Neuron (in vitro differentiated cells): Measurements from ENCODE around the gene COX7A2L.

ENCODE experiments used
- H2AFZ ChIP-seq: one replicate; pipeline ENCODE4 v1.6.1; 2013; ENCODE audit warnings: low read depth, mild to moderate bottlenecking, inconsistent platforms, low read length, moderate library complexity
- H3K27me3 ChIP-seq: one replicate; pipeline ENCODE4 v1.6.1; 2013; ENCODE audit warnings: low read length; ENCODE audit not compliant: insufficient read depth
- H3K36me3 ChIP-seq: one replicate; pipeline ENCODE4 v1.6.1; 2013; ENCODE audit warnings: low read length; ENCODE audit not compliant: insufficient read depth
- H3K4me1 ChIP-seq: one replicate; pipeline ENCODE4 v1.6.1; 2013; ENCODE audit warnings: low read length; ENCODE audit not compliant: insufficient read depth
- H3K4me3 ChIP-seq: 2 replicates; pipeline ENCODE4 v1.5.1; 2013; ENCODE audit warnings: mild to moderate bottlenecking, low read length, moderate library complexity
- H3K9me3 ChIP-seq: one replicate; pipeline ENCODE4 v1.6.1; 2013; ENCODE audit warnings: low read length

The COX7A2L gene

DNA sequence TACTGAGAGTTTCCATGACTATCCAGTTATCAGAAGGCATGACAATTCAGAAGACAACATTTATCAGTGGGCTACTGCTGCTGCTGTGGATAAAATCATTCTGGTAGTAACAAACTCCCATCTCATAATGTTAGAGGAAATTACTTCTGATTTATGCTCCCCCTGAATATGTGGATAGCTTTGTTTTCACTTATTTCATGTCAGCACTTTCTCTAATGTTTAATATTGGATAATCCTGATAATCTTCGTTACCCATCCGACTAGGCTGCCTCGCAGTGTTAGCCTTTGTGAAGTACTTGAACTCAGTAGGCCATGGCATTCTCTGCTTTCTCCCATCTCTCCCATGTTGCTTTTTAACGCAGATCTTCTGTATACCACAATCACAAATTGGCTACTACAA lies 28.4 kb downstream of the COX7A2L start:
- no peaks in the 10 kb centered on the region for H3K27me3 ChIP-seq
- H3K9me3 ChIP-seq = no peaks in the 10 kb centered on the region
- H3K4me1 ChIP-seq = no peaks in the 10 kb centered on the region
- H2AFZ ChIP-seq = no peak overlapping the region
- H3K4me3 ChIP-seq = no peak overlapping the region
- peaks cover 62% of the 10 kb centered on the region for H3K36me3 ChIP-seq

DNA sequence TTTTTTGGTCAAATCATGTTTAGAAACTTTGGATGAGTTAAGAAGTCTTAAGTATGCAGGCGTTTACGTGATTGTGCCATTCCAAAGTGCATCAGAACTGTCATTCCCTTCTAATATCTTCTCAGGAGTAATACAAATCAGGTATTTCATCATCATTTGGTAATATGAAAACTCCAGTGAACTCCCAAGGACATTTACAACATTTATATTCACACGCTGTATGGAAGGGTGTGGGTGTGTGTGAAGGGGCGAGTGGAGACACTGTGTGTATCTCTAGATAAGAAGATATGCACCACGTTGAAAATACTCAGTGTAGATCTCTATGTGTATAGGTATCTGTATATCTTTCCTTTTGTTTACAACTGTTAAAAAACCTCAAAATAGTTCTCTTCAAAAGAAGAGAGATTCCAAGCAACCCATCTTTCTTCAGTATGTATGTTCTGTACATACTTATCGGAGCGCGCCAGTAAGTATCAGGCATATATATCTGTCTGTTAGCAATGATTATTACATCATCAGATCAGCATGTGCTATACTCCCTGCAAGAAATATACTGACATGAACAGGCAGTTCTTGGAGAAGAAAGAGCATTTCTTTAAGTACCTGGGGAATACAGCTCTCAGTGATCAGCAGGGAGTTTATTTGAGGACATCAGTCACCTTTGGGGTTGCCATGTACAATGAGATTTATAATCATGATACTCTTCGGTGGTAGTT lies 29.3 kb downstream of the COX7A2L start:
- peaks cover 62% of the 10 kb centered on the region for H3K36me3 ChIP-seq

DNA sequence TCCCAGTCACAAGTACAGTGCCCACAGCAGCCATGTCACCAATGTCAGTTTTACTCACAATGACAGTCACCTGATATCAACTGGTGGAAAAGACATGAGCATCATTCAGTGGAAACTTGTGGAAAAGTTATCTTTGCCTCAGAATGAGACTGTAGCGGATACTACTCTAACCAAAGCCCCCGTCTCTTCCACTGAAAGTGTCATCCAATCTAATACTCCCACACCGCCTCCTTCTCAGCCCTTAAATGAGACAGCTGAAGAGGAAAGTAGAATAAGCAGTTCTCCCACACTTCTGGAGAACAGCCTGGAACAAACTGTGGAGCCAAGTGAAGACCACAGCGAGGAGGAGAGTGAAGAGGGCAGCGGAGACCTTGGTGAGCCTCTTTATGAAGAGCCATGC lies 31.3 kb downstream of the COX7A2L start:
- no peaks in the 10 kb centered on the region for H3K27me3 ChIP-seq
- no peaks in the 10 kb centered on the region for H3K9me3 ChIP-seq
- no peaks in the 10 kb centered on the region for H3K4me1 ChIP-seq
- H3K4me3 ChIP-seq = no peak overlapping the region
- H3K36me3 ChIP-seq = peaks cover 61% of the 10 kb centered on the region
- H2AFZ ChIP-seq = no peak overlapping the region

More for the DNA sequence above, 29.3 kb downstream of the COX7A2L start:
- Histone ChIP-seq H3K4me1 (no peaks in the 10 kb centered on the region), H3K9me3 (no peaks in the 10 kb centered on the region), H3K4me3 (no peak overlapping the region), H2AFZ (no peak overlapping the region), H3K27me3 (no peaks in the 10 kb centered on the region)

DNA sequence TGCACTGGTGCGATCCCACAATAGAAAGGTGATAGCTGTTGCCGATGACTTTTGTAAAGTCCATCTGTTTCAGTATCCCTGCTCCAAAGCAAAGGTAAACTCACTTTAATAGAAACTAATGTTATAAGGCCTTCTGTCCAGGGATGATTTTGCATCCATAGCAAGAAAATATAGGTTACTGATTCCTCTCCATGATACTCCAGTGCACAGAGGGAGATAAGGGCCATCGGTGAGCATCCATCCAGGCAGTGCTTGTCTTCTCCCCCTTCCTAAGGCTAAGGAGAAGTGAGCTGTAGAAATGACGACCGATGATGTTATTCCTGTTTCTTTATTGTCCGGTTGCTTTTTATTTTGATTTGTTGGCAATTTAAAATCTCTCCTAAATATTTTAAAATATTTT lies 32.1 kb downstream of the COX7A2L start:
- H3K9me3 ChIP-seq = no peaks in the 10 kb centered on the region
- H3K4me1 ChIP-seq = no peaks in the 10 kb centered on the region
- peaks cover 58% of the 10 kb centered on the region for H3K36me3 ChIP-seq
- no peak overlapping the region for H2AFZ ChIP-seq
- no peak overlapping the region for H3K4me3 ChIP-seq
- no peaks in the 10 kb centered on the region for H3K27me3 ChIP-seq

DNA sequence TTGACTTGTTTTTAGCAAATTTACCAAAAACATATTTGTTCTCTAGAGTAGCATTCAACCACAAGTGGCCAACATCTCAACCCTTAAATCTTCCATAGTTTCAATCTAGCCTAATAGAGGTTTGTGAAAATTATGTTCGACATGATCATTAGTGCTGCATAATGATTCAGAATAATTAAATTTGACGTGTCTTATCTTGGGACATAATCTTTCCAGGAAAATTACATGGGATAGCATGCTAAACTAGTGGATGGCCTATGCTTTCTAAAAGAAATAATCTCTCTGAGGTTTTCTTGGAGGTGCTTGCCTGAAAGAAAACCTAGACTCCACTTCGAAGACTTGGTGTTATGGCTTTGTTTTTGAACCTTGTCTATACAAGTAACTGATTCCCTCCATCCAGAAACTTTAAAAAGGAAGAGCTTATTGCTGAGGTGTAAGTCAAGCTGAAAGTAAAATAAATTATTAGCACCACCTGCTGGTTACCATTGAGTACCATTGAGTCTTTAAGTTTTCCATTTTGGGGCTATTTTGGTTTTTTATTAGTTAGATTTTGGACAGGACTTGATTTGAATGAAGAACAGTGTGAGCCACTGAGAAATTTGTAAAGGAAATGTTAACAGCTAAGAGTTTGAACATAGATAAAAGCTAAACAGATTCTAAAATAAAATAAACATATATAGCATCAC lies 32.7 kb downstream of the COX7A2L start:
- H3K9me3 ChIP-seq = no peaks in the 10 kb centered on the region
- peaks cover 52% of the 10 kb centered on the region for H3K36me3 ChIP-seq
- no peak overlapping the region for H3K4me3 ChIP-seq
- H3K4me1 ChIP-seq = no peaks in the 10 kb centered on the region
- no peak overlapping the region for H2AFZ ChIP-seq
- H3K27me3 ChIP-seq = no peaks in the 10 kb centered on the region

DNA sequence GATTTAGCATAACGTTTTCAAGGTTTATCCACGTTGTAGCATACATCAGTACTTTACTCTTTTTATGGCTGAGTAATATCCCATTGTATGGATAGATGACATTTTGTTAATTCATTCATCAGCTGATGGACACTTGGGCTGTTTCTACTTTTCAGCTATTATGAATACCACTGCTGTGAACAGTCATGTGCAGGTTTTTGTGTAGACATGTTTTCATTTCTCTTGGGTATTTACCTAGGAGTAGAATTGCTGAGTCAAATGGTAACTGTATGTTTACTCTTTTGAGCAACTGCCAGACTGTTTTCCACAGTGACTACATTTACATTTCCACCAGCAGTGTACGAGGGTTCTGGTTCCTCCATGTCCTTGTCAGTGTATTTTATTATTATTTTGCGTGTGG lies 33.9 kb downstream of the COX7A2L start:
- Histone ChIP-seq H2AFZ (no peak overlapping the region), H3K4me1 (no peaks in the 10 kb centered on the region), H3K27me3 (no peaks in the 10 kb centered on the region), H3K4me3 (no peak overlapping the region), H3K9me3 (no peaks in the 10 kb centered on the region), H3K36me3 (peaks cover 44% of the 10 kb centered on the region)

DNA sequence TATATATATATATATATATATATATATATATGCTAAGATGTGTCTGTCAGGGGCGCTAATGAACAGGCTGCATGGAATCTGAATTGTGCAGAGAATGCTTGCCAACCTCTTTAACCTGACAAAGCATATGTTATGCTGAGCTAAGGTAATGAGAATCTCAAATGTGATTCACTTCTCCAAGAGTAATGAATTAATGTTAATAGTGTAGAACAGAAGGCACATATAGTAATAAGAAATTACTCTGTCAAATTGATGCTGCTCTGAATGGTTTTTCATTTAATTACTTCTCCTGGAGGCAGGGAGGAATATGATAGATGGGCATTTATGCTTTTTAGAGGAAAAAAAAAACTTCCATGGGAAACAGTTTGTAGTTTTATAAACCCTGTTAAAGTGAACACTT lies 35.4 kb downstream of the COX7A2L start:
- Histone ChIP-seq H3K36me3 (peaks cover 36% of the 10 kb centered on the region), H3K27me3 (no peaks in the 10 kb centered on the region), H3K4me1 (no peaks in the 10 kb centered on the region), H2AFZ (no peak overlapping the region), H3K4me3 (no peak overlapping the region), H3K9me3 (no peaks in the 10 kb centered on the region)

DNA sequence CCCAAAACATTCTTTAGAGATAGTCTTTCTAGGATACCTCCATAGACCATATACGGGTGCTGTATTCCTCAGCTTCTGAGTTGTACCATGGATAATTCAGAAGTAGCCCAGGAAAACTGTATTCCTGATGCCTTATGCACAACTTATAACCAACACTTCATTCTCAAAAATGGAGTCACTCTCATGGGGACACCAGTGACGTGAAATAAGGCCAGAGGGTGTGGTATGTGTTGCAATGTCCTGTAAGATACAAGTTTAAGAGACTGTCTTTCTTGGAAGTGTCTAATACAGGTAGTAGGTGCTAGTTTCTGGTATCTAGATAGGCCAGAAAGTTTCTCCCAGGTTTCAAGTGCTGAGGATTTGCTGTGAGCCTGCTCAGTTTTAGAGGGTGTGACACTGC lies 36.1 kb downstream of the COX7A2L start:
- no peaks in the 10 kb centered on the region for H3K9me3 ChIP-seq
- no peak overlapping the region for H3K4me3 ChIP-seq
- peaks cover 32% of the 10 kb centered on the region for H3K36me3 ChIP-seq
- H3K27me3 ChIP-seq = no peaks in the 10 kb centered on the region
- H3K4me1 ChIP-seq = no peaks in the 10 kb centered on the region
- no peak overlapping the region for H2AFZ ChIP-seq

DNA sequence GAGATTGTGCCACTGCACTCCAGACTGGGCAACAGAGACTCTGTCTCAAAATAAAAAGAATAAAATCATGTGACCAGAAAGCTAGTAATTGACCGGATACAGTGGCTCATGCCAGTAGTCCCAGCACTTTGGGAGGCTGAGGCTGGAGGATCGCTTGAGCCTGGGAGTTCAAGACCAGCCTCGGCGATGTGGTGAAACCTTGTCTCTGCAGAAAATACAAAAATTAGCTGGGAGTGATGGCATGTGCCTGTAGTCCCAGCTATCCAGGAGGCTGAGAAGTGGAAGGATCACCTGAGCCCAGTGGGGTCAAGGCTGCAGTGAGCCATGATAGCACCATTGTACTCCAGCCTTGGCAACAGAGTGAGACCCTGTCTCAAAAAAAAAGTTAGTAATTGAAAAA lies 36.8 kb downstream of the COX7A2L start:
- Histone ChIP-seq H3K27me3 (no peaks in the 10 kb centered on the region), H3K36me3 (peaks cover 29% of the 10 kb centered on the region), H3K4me1 (no peaks in the 10 kb centered on the region), H2AFZ (no peak overlapping the region), H3K9me3 (no peaks in the 10 kb centered on the region), H3K4me3 (no peak overlapping the region)

DNA sequence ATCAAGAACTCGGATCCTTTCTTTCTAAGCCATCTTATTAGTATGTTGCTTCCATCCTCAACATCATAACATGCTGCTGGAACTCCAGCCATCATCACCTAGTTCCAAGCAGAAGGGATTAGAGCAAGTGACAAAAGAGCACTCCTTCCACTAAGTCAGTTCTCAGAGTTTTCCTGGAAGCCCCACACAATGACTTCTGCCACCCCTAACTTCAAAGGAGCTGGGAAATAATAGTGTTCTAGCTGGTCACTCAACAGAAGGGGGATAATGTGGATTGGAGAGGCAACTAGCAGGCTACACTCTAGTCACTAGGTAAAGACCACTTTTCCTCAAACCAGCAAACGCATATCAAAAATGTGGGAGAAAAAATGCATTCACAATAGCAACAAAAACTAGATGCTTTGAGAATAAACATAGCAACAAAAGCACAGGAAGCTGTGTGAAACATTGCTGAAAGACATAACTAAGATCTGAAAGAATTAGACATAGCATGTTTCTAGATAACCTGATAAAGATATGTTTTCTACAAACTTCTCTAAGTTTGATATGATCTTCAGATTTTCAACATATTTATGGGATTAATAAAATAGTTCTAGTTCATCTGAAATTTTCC lies 39.5 kb downstream of the COX7A2L start:
- no peaks in the 10 kb centered on the region for H3K9me3 ChIP-seq
- no peak overlapping the region for H3K4me3 ChIP-seq
- H3K4me1 ChIP-seq = no peaks in the 10 kb centered on the region
- no peaks in the 10 kb centered on the region for H3K27me3 ChIP-seq
- H3K36me3 ChIP-seq = peaks cover 29% of the 10 kb centered on the region
- H2AFZ ChIP-seq = no peak overlapping the region

DNA sequence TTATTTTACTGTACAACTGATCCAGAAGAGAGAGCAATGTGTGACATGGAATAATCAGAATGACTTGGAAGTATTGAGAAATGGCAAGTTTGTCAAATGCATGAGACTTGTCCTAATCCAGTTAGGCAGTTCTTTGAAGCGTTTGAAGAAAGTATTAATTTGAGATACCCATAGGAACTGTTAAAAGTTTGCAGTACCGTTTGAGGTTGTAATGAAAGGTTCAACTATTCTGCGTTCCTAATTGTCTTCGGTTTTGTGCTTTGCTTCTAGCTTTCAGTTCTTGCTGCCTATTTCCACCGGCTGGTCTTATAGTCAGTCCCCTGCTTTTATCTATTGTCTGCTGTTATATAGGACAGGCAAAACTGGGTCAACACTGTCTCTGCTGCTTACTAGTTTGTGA lies 41.8 kb downstream of the COX7A2L start:
- Histone ChIP-seq H3K36me3 (peaks cover 28% of the 10 kb centered on the region), H2AFZ (no peak overlapping the region), H3K9me3 (no peaks in the 10 kb centered on the region)

DNA sequence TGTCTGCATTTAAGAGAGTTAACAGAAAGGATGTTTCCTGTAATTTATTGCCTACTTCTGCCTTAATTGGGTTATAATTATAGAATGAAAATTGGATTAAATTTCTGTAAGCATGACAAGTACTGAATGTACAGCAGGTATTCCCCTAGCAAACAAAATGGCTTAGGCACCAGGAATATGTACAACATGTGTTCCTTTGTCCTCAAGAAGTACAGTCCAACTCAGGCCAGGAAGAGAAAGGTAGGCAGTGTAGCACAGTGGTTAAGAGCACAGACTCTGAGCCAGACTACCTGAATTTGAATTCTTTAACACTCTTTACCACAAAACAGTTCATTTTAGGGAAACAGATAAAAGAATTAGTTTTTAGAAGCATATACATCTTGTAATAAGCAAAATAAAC lies 43.1 kb downstream of the COX7A2L start:
- H3K4me3 ChIP-seq = no peak overlapping the region
- peaks cover 32% of the 10 kb centered on the region for H3K36me3 ChIP-seq
- no peaks in the 10 kb centered on the region for H3K27me3 ChIP-seq
- no peak overlapping the region for H2AFZ ChIP-seq
- peaks cover 7% of the 10 kb centered on the region for H3K4me1 ChIP-seq
- H3K9me3 ChIP-seq = no peaks in the 10 kb centered on the region

More for the DNA sequence above, 41.8 kb downstream of the COX7A2L start:
- Histone ChIP-seq H3K4me1 (peaks cover 7% of the 10 kb centered on the region), H3K27me3 (no peaks in the 10 kb centered on the region), H3K4me3 (no peak overlapping the region)

DNA sequence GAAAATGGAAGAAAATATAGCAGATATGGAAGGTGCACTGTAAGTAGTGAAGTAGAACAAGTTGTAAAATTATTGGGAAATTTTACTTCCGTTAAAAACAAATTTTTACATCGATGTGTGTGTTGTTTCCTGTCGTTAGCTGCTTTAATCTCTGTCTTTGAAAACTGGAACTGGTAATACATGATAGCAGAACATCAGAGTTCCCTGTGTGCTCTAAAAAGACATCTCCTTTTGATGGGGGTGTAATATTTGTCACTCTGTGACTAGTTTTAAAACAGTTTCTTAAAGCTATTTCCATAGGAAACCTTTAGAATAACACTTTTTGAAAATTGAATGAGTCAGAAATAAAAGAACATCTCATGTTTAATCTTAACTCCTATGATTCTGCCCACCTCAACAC lies 43.5 kb downstream of the COX7A2L start:
- no peaks in the 10 kb centered on the region for H3K9me3 ChIP-seq
- H2AFZ ChIP-seq = no peak overlapping the region
- H3K4me3 ChIP-seq = no peak overlapping the region
- H3K27me3 ChIP-seq = no peaks in the 10 kb centered on the region
- H3K36me3 ChIP-seq = peaks cover 32% of the 10 kb centered on the region
- H3K4me1 ChIP-seq = peaks cover 7% of the 10 kb centered on the region
